Measurements from ENCODE around the gene PICALM. TPM values are rescaled to one million over a fixed set of nuclear protein-coding genes. Genes with fewer than 3 reads are reported as not detected.

PICALM gene
- total and polyA plus RNA-seq, 2 of the 8 experiments (the other 6 are each of a cell fraction or from before 2014, with no cell fraction given) = 69.4 to 71.3 TPM

GRCh38 chr11:85991508-85991907, 77.4 kb downstream of the PICALM start (continued):
- TF ChIP-seq CHD7 (IDR thresholded peaks at IDR 0.05; ENCODE audit: insufficient replicate concordance, low read length) (no peak), POU5F1 (IDR thresholded peaks at IDR 0.05; ENCODE audit: low read depth, low read length) (no peak), SUZ12 (IDR thresholded peaks at IDR 0.05; ENCODE audit: low read length) (no peak)

All from H1 (cell line).